HEK293T (cell line): ENCODE results near the gene MYH8.

Experiments used
- CTCF ChIA-PET: fragments of 350-600 bp; formaldehyde crosslinking; extraction: SDS; loops from one replicate; lab custom pipeline; 2021; ENCODE audit warnings: antibody characterized with exemption, inconsistent platforms; lab: Yijun Ruan, JAX
- POLR2A ChIA-PET: fragments of 350-600 bp; formaldehyde crosslinking; extraction: SDS; loops from one replicate; lab custom pipeline; 2020; ENCODE audit warnings: antibody characterized with exemption, inconsistent platforms; lab: Yijun Ruan, JAX
- DNase-seq: peaks from one replicate; pipeline ENCODE4 v3.0.0; 2012; ENCODE audit warnings: mixed read lengths; ENCODE audit errors: extremely low spot score
- ARNT ChIP-seq: fragments of 450-650 bp; IDR thresholded peaks from 2 replicates; pipeline ENCODE4 v1.6.1; 2017; ENCODE audit warnings: mild to moderate bottlenecking
- BHLHE40 ChIP-seq: fragments of 450-650 bp; IDR thresholded peaks from 2 replicates; pipeline ENCODE4 v1.6.1; 2016; ENCODE audit warnings: mild to moderate bottlenecking, moderate library complexity, borderline replicate concordance
- CTBP1 ChIP-seq: fragments of 450-650 bp; IDR thresholded peaks from 2 replicates; pipeline ENCODE4 v1.6.1; 2016; ENCODE audit warnings: borderline replicate concordance
- ELF4 ChIP-seq: fragments of 450-650 bp; IDR thresholded peaks from 2 replicates; pipeline ENCODE4 v1.6.1; 2017; ENCODE audit warnings: antibody characterized with exemption
- FOXA1 ChIP-seq: fragments of 450-650 bp; IDR thresholded peaks from 2 replicates; pipeline ENCODE4 v1.6.1; 2016; ENCODE audit warnings: mild to moderate bottlenecking
- FOXK2 ChIP-seq: fragments of 450-650 bp; IDR thresholded peaks from 2 replicates; pipeline ENCODE4 v1.6.1; 2016; ENCODE audit warnings: mild to moderate bottlenecking
- FOXM1 ChIP-seq: fragments of 450-650 bp; IDR thresholded peaks from 2 replicates; pipeline ENCODE4 v1.6.1; 2017; ENCODE audit warnings: mild to moderate bottlenecking, borderline replicate concordance
- HDGF ChIP-seq: fragments of 450-650 bp; IDR thresholded peaks from 2 replicates; pipeline ENCODE4 v1.6.1; 2017; ENCODE audit warnings: antibody characterized with exemption, borderline replicate concordance
- L3MBTL2 ChIP-seq: fragments of 450-650 bp; conservative IDR thresholded peaks from 2 replicates; pipeline ENCODE4 v1.6.1; 2016; ENCODE audit warnings: mild to moderate bottlenecking
- LEF1 ChIP-seq: fragments of 450-650 bp; IDR thresholded peaks from 2 replicates; pipeline ENCODE4 v1.6.1; 2017; ENCODE audit warnings: mild to moderate bottlenecking, borderline replicate concordance
- NFRKB ChIP-seq: fragments of 450-650 bp; IDR thresholded peaks from 2 replicates; pipeline ENCODE4 v1.6.1; 2016; ENCODE audit warnings: mild to moderate bottlenecking, moderate library complexity
- SP1 ChIP-seq: fragments of 450-650 bp; IDR thresholded peaks from 2 replicates; pipeline ENCODE4 v1.6.1; 2017
- SUZ12 ChIP-seq: fragments of 450-650 bp; IDR thresholded peaks from 2 replicates; pipeline ENCODE4 v1.6.1; 2016; ENCODE audit warnings: mild to moderate bottlenecking
- TARDBP ChIP-seq: fragments of 450-650 bp; IDR thresholded peaks from 2 replicates; pipeline ENCODE4 v1.6.1; 2016
- ZNF384 ChIP-seq: fragments of 450-650 bp; IDR thresholded peaks from 2 replicates; pipeline ENCODE4 v1.6.1; 2016
- TF ChIP-seq, protein P1 (sequence below): fragments of 450-650 bp; IDR thresholded peaks from 2 replicates; pipeline ENCODE4 v1.6.1; 2016

Gene MYH8

DNA sequence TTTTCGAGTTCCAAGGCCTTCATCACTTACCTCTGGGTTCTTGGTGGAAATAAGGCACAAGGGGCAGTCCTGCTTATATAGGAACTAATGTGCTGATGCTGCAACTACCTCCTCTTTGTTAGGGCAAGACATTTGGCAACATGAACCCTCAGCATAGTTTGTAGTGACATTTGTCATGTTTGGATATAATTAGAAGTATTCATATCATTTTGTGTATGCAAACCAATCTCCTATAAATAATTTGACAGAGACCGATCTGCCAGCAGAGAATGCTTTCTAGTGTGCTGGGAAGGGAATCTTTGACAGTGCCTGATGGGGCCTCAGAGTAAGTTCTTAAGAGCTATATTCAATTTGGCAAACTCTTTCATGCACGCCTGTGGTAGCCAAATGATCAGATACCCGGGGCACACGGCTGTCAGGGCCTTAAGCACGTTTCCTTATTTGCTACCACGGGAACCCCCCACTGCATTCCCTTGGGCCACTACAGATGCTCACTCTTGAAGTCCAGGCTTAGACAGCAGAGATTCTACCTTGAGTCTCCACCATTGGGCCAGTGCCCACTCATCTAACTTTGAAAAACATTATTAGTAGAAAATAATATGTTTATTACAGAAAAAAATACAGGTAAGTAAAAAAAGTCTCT, at the start of gene MYH8:
Gene MYH8, minus strand, starts transcription at position 51 of the 643 bp plus-strand sequence. CDS start 1,723 bp downstream, outside the sequence.
- TF ChIP-seq ARNT = no peak
- TF ChIP-seq TARDBP = no peak
- TF ChIP-seq FOXK2 = no peak
- POLR2A ChIA-PET = no interaction called here
- CTCF ChIA-PET = no interaction called here
- DNase-seq = no peak

DNA sequence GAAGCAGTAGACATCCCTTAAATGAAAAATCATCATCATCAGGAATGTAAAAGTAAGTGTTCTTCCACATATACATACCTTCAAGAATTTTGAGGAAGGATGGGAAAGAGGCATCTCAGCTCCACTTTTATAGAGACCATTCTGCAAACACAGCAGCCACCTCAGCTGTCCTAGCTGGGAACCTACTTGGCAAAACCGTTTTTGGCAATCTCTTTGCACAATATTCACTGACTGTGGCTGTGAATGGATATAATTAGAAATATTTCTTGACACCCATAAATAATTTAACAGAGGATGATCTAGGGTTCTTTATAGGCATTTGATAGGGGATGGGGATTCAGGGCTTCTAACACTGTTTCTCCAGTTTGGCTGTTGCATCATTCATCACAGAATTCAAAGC, 47.7 kb upstream of the MYH8 start, which contains the start of gene MYH4:
Gene MYH4, minus strand, starts transcription at position 101 of the 400 bp plus-strand sequence. CDS start 2,814 bp downstream, outside the sequence.
- DNase-seq = no peak
- ChIA-PET CTCF (no interaction called here), POLR2A (no interaction called here)
- TF ChIP-seq HDGF (no peak), LEF1 (no peak), FOXA1 (no peak), NFRKB (no peak), SUZ12 (no peak), L3MBTL2 (no peak), ARNT (no peak), ZNF384 (no peak), FOXK2 (no peak), FOXM1 (no peak), TARDBP (no peak), BHLHE40 (no peak), ELF4 (no peak), SP1 (no peak), CTBP1 (no peak)
- TF ChIP-seq, protein P1, sequence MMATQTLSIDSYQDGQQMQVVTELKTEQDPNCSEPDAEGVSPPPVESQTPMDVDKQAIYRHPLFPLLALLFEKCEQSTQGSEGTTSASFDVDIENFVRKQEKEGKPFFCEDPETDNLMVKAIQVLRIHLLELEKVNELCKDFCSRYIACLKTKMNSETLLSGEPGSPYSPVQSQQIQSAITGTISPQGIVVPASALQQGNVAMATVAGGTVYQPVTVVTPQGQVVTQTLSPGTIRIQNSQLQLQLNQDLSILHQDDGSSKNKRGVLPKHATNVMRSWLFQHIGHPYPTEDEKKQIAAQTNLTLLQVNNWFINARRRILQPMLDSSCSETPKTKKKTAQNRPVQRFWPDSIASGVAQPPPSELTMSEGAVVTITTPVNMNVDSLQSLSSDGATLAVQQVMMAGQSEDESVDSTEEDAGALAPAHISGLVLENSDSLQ = no peak

GRCh38 chr17:10463402-10463801, 41.7 kb upstream of the MYH8 start:
- no peak for DNase-seq
- ChIA-PET POLR2A (no interaction called here), CTCF (no interaction called here)
- TF ChIP-seq CTBP1 (no peak), HDGF (no peak), L3MBTL2 (no peak)

DNA sequence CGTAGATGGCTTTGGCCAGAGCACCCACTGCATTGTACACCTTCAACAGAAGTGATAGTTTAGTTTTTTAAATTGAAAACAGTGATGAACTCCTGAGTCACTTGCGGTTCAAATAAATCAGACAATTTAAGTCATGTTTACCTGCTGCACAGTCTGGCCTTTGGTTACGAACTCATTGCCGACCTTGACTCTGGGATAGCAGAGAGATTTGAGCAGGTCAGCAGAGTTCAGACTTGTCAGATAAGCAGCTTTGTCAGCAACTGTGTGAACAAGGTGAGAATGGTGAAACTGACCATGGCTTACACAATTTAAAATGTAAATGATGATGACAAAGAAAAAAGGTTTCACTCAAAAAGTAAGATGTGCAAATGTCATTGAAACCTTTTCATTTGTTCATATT, 38.3 kb upstream of the MYH8 start:
- ChIA-PET CTCF (no interaction called here), POLR2A (no interaction called here)
- DNase-seq = no peak
- TF ChIP-seq LEF1 (no peak), L3MBTL2 (no peak), TARDBP (no peak), SP1 (no peak), CTBP1 (no peak), FOXK2 (no peak), NFRKB (no peak), ARNT (no peak), HDGF (no peak), ZNF384 (no peak), FOXM1 (no peak), BHLHE40 (no peak), ELF4 (no peak), SUZ12 (no peak), FOXA1 (no peak)
- TF ChIP-seq, protein P1 = no peak

DNA sequence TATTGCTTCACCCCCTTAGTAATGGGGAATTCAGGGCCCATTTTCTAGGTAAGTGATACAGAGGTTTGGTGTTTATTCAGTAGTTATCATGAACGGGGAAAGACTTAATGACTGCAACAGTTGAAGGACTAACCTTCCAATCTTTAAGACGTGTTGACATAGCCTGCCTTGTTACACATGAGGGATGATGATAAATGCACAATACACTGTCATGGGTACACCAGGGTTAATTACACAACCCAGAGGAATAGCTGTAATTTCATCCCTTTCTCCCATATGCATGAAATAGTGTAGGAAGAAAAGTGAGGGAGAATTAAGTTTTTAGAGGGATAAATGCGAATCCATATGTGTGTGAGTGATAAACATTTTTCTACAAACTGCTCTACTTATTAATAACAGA, 37.0 kb upstream of the MYH8 start:
- CTCF ChIA-PET = no interaction called here
- TF ChIP-seq LEF1 = no peak
- TF ChIP-seq ELF4 = no peak
- TF ChIP-seq SP1 = no peak
- TF ChIP-seq SUZ12 = no peak
- TF ChIP-seq FOXK2 = no peak
- TF ChIP-seq BHLHE40 = no peak
- TF ChIP-seq HDGF = no peak
- no peak for TF ChIP-seq NFRKB
- TF ChIP-seq, protein P1 = no peak
- DNase-seq = no peak
- POLR2A ChIA-PET = no interaction called here

DNA sequence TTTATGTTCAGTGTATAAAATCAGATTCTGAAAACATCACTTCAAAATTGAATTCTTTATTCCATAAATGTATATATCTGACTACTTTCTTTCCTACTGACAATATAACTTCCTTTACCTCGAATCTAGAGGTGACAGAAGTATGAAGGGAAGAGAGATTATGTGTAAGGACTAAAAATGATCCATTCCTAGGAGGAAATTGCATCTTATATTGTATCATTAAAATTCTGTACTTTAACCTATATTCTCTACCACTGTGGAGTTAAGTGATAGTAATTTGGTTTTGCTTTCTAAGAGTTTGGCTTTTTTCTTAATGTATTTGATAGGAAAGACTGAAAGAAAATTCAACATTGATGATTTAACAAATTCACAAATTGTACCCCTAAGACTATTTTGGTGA, 36.2 kb upstream of the MYH8 start:
- no peak for TF ChIP-seq ZNF384
- no peak for TF ChIP-seq BHLHE40
- TF ChIP-seq ELF4 = no peak
- no peak for TF ChIP-seq FOXM1
- no peak for TF ChIP-seq TARDBP
- no peak for TF ChIP-seq L3MBTL2
- no peak for TF ChIP-seq HDGF
- TF ChIP-seq CTBP1 = no peak
- no peak for TF ChIP-seq NFRKB
- TF ChIP-seq SP1 = no peak
- TF ChIP-seq, protein P1 = no peak
- TF ChIP-seq ARNT = no peak
- no peak for TF ChIP-seq SUZ12
- no peak for TF ChIP-seq LEF1
- no peak for TF ChIP-seq FOXK2
- no peak for TF ChIP-seq FOXA1
- CTCF ChIA-PET = no interaction called here
- DNase-seq = no peak

More for the DNA sequence above, 36.2 kb upstream of the MYH8 start:
- POLR2A ChIA-PET = no interaction called here
